Liver (tissue), 9 donors: ENCODE results near the gene TMC2. TPM values are rescaled to one million over a fixed set of nuclear protein-coding genes. Genes with fewer than 3 reads are reported as not detected.

Source experiments
- DNase-seq: peaks from one replicate; pipeline ENCODE4 v3.0.0-alpha.2; 2017; ENCODE audit warnings: low spot score
- H3K27ac ChIP-seq, 2 donors: one replicate each; pipeline ENCODE4 v1.7.0; 2013; ENCODE audit warnings: inconsistent platforms in 2 of 2, low read length in 2 of 2, control low read depth in 1 of 2, low read depth in 1 of 2, mild to moderate bottlenecking in 1 of 2
- H3K27me3 ChIP-seq, 4 donors: one replicate each; pipeline versions ENCODE4 v1.6.1 to v1.7.0; 2013; ENCODE audit warnings: low read length in 3 of 4, inconsistent platforms in 1 of 4, mild to moderate bottlenecking in 1 of 4, moderate library complexity in 1 of 4; ENCODE audit not compliant: control insufficient read depth in 4 of 4, insufficient read depth in 4 of 4
- H3K36me3 ChIP-seq, 4 donors: one replicate each; pipeline versions ENCODE4 v1.6.1 to v1.7.0; 2013; ENCODE audit warnings: low read length in 3 of 4, mild to moderate bottlenecking in 3 of 4, low read depth in 1 of 4, moderate library complexity in 1 of 4; ENCODE audit not compliant: control insufficient read depth in 4 of 4, insufficient read depth in 3 of 4
- H3K4me1 ChIP-seq, 4 donors: one replicate each; pipeline versions ENCODE4 v1.6.1 to v1.7.0; 2013; ENCODE audit warnings: low read length in 3 of 4, mild to moderate bottlenecking in 3 of 4, moderate library complexity in 1 of 4; ENCODE audit not compliant: control insufficient read depth in 4 of 4, insufficient read depth in 4 of 4
- H3K4me3 ChIP-seq, 3 donors: one replicate each; pipeline versions ENCODE4 v1.6.1 to v1.7.0; 2013; ENCODE audit warnings: low read length in 3 of 3, control low read depth in 1 of 3, low read depth in 1 of 3, mild to moderate bottlenecking in 1 of 3
- H3K9ac ChIP-seq, 2 donors: one replicate each; pipeline ENCODE4 v1.7.0; 2013; ENCODE audit warnings: low read length in 2 of 2, mild to moderate bottlenecking in 2 of 2, moderate library complexity in 2 of 2, control low read depth in 1 of 2, low read depth in 1 of 2
- H3K9me3 ChIP-seq, 4 donors: one replicate each; pipeline versions ENCODE4 v1.6.1 to v1.7.0; 2013; ENCODE audit warnings: low read length in 3 of 4; ENCODE audit not compliant: control insufficient read depth in 4 of 4
- EGR1 ChIP-seq, 2 donors: IDR thresholded peaks; 2 replicates each; pipeline ENCODE4 v1.6.1; 2016 to 2018; ENCODE audit warnings: antibody characterized with exemption in 2 of 2, low read depth in 2 of 2
- FOXA2 ChIP-seq: IDR thresholded peaks from 2 replicates; pipeline ENCODE4 v1.6.1; 2016; ENCODE audit warnings: antibody characterized with exemption
- GABPA ChIP-seq, 2 donors: IDR thresholded peaks in 1 of 2; conservative IDR thresholded peaks in 1 of 2; 2 replicates each; pipeline ENCODE4 v1.6.1; 2016; ENCODE audit warnings: antibody characterized with exemption in 2 of 2, mild to moderate bottlenecking in 1 of 2, moderate library complexity in 1 of 2
- HNF4G ChIP-seq: IDR thresholded peaks from 2 replicates; pipeline ENCODE4 v1.6.1; 2016; ENCODE audit warnings: antibody characterized with exemption
- JUND ChIP-seq, 2 donors: IDR thresholded peaks; 2 replicates each; pipeline ENCODE4 v1.6.1; 2016; ENCODE audit warnings: antibody characterized with exemption in 2 of 2
- RAD21 ChIP-seq, 2 donors: IDR thresholded peaks; 2 replicates each; pipeline ENCODE4 v1.6.1; 2016; ENCODE audit warnings: antibody characterized with exemption in 2 of 2, mild to moderate bottlenecking in 2 of 2
- RXRA ChIP-seq, 2 donors: IDR thresholded peaks; 2 replicates each; pipeline ENCODE4 v1.6.1; 2017 to 2018; ENCODE audit warnings: antibody characterized with exemption in 2 of 2, mild to moderate bottlenecking in 1 of 2
- TAF1 ChIP-seq: conservative IDR thresholded peaks from 2 replicates; pipeline ENCODE4 v1.6.1; 2016; ENCODE audit warnings: antibody characterized with exemption, mild to moderate bottlenecking
- YY1 ChIP-seq: IDR thresholded peaks from 2 replicates; pipeline ENCODE4 v1.6.1; 2016; ENCODE audit warnings: antibody characterized with exemption, mild to moderate bottlenecking
- WGBS: extraction: QIAGEN DNeasy Blood & Tissue Kit; methylation state at CpG from one replicate; pipeline ENCODE4 v1.1.7; 2013; 5-methylcytosine and 5-hydroxymethylcytosine counted together
- polyA plus RNA-seq, 2 donors: library from polyadenylated mRNA; stranded (reverse) in 1 of 2; unstranded in 1 of 2; fragments of 200-250 nt in 1 of 2; fragments of >200 nt in 1 of 2; fragmentation: Nextera tagmentation in 1 of 2; extraction: Ambion mirVana in 1 of 2; gene quantifications; one replicate each; pipeline versions ENCODE4 v1.2.1 to v1.2.3, GENCODE V29; 2013 to 2015
- total RNA-seq, 2 donors: library from RNA; depleted of rRNA; stranded (reverse); fragments of >200 nt; gene quantifications; one replicate each; pipeline ENCODE4 v1.2.3, GENCODE V29; 2014
- TF ChIP-seq, protein P1 (sequence below): IDR thresholded peaks from 2 replicates; pipeline ENCODE4 v1.6.1; 2016; ENCODE audit warnings: antibody characterized with exemption
- TF ChIP-seq, protein P2 (sequence below): IDR thresholded peaks from 2 replicates; pipeline ENCODE4 v1.6.1; 2016; ENCODE audit warnings: antibody characterized with exemption, mild to moderate bottlenecking
- TF ChIP-seq, protein P3 (sequence below): IDR thresholded peaks from 2 replicates; pipeline ENCODE4 v1.6.1; 2016; ENCODE audit warnings: antibody characterized with exemption
- TF ChIP-seq, protein P4 (sequence below): fragments of 150-350 bp; IDR thresholded peaks from 2 replicates; pipeline ENCODE4 v1.5.1; 2017; ENCODE audit warnings: improper control_type of control experiment, low read depth, low read length; ENCODE audit not compliant: missing input control
- donor health status: healthy.
- donor health status: healthy.
- donor health status: healthy.
- donor health status: healthy.
- donor health status: healthy.

TMC2 gene
- total and polyA plus RNA-seq, 4 donors: not detected

DNA sequence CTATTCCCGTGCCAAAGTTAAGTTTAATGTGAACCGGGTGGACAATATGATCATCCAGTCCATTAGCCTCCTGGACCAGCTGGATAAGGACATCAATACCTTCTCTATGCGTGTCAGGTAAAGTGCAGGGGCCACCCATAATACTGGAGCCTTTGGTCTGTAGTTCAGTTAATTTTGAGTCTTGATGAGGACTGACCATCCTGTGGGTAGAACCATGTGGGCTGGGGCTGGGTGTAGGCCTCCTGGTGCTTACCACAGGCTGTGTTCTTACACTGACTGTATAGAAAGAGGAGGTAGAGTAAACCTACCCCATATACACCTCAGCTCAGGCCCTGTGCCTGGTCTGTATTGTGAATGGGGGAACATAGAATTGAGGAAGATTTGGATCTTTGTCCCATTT, 118.5 kb downstream of the TMC2 start:
- H3K4me1 ChIP-seq: peaks cover 3 to 23% (median 12%) of the 10 kb centered on the region in 4 donors
- H3K36me3 ChIP-seq: peaks cover 19 to 56% (median 50%) of the 10 kb centered on the region in 4 donors
- H3K9me3 ChIP-seq: no peaks in the 10 kb centered on the region
- no peak for TF ChIP-seq RXRA (IDR thresholded peaks at IDR 0.05)
- no peak for TF ChIP-seq RAD21 (IDR thresholded peaks at IDR 0.05)
- TF ChIP-seq, protein P1, sequence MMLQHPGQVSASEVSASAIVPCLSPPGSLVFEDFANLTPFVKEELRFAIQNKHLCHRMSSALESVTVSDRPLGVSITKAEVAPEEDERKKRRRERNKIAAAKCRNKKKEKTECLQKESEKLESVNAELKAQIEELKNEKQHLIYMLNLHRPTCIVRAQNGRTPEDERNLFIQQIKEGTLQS: no peak
- no peak for TF ChIP-seq TAF1
- TF ChIP-seq, protein P2, sequence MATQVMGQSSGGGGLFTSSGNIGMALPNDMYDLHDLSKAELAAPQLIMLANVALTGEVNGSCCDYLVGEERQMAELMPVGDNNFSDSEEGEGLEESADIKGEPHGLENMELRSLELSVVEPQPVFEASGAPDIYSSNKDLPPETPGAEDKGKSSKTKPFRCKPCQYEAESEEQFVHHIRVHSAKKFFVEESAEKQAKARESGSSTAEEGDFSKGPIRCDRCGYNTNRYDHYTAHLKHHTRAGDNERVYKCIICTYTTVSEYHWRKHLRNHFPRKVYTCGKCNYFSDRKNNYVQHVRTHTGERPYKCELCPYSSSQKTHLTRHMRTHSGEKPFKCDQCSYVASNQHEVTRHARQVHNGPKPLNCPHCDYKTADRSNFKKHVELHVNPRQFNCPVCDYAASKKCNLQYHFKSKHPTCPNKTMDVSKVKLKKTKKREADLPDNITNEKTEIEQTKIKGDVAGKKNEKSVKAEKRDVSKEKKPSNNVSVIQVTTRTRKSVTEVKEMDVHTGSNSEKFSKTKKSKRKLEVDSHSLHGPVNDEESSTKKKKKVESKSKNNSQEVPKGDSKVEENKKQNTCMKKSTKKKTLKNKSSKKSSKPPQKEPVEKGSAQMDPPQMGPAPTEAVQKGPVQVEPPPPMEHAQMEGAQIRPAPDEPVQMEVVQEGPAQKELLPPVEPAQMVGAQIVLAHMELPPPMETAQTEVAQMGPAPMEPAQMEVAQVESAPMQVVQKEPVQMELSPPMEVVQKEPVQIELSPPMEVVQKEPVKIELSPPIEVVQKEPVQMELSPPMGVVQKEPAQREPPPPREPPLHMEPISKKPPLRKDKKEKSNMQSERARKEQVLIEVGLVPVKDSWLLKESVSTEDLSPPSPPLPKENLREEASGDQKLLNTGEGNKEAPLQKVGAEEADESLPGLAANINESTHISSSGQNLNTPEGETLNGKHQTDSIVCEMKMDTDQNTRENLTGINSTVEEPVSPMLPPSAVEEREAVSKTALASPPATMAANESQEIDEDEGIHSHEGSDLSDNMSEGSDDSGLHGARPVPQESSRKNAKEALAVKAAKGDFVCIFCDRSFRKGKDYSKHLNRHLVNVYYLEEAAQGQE: no peak
- no peaks in the 10 kb centered on the region for H3K27me3 ChIP-seq
- H3K4me3 ChIP-seq: no peak overlapping the region
- H3K9ac ChIP-seq: no peak overlapping the region
- DNase-seq: no peak
- no peak overlapping the region for H3K27ac ChIP-seq
- 93% methylated on average over 3 of the region's 3 CpGs for WGBS

DNA sequence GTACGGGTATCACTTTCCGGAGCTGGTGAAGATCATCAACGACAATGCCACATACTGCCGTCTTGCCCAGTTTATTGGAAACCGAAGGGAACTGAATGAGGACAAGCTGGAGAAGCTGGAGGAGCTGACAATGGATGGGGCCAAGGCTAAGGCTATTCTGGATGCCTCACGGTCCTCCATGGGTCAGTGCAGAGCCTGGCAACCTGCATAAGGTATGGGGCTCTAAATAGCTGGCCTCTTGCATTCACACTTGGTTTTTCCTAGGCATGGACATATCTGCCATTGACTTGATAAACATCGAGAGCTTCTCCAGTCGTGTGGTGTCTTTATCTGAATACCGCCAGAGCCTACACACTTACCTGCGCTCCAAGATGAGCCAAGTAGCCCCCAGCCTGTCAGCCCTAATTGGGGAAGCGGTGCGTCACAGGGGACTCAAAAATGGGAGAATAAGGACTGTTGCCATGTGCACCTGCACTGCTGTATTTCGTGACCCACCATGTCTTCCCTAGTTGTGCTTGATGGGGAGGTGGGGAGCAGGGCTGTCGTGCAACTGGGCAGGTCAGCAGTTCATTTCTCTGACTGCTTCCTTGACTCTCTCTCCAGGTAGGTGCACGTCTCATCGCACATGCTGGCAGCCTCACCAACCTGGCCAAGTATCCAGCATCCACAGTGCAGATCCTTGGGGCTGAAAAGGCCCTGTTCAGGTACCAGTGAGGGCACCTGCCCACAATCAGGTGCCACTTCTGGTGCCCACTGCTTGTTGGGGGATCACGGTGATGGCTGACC, 119.2 kb downstream of the TMC2 start:
- TF ChIP-seq YY1 (no peak), RXRA (IDR thresholded peaks at IDR 0.05) (no peak), TAF1 (no peak), FOXA2 (no peak), HNF4G (no peak), GABPA (IDR thresholded peaks at IDR 0.05 in 1 of 2, conservative IDR thresholded peaks at IDR 0.05 in 1 of 2) (no peak), JUND (IDR thresholded peaks at IDR 0.05) (no peak), RAD21 (IDR thresholded peaks at IDR 0.05) (no peak), EGR1 (IDR thresholded peaks at IDR 0.05; ENCODE audit: low read depth in 2 of 2) (no peak)
- TF ChIP-seq, protein P3, sequence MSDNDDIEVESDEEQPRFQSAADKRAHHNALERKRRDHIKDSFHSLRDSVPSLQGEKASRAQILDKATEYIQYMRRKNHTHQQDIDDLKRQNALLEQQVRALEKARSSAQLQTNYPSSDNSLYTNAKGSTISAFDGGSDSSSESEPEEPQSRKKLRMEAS: no peak
- TF ChIP-seq, protein P4, sequence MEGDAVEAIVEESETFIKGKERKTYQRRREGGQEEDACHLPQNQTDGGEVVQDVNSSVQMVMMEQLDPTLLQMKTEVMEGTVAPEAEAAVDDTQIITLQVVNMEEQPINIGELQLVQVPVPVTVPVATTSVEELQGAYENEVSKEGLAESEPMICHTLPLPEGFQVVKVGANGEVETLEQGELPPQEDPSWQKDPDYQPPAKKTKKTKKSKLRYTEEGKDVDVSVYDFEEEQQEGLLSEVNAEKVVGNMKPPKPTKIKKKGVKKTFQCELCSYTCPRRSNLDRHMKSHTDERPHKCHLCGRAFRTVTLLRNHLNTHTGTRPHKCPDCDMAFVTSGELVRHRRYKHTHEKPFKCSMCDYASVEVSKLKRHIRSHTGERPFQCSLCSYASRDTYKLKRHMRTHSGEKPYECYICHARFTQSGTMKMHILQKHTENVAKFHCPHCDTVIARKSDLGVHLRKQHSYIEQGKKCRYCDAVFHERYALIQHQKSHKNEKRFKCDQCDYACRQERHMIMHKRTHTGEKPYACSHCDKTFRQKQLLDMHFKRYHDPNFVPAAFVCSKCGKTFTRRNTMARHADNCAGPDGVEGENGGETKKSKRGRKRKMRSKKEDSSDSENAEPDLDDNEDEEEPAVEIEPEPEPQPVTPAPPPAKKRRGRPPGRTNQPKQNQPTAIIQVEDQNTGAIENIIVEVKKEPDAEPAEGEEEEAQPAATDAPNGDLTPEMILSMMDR: no peak
- WGBS: 95% methylated on average over 17 of the region's 17 CpGs
- Histone ChIP-seq H3K27me3 (no peaks in the 10 kb centered on the region), H3K9me3 (no peaks in the 10 kb centered on the region), H3K4me3 (no peak overlapping the region), H3K36me3 (peaks cover 24 to 62% (median 57%) of the 10 kb centered on the region in 4 donors), H3K27ac (no peak overlapping the region), H3K9ac (no peak overlapping the region), H3K4me1 (peaks cover 3 to 23% (median 12%) of the 10 kb centered on the region in 4 donors)
- DNase-seq: no peak
